Measurements from ENCODE around the gene GAS2L3. TPM values are rescaled to one million over a fixed set of nuclear protein-coding genes. Genes with fewer than 3 reads are reported as not detected.
A peak's percentile ranks its signal among the peaks of the same experiment; 100 is the strongest.

The GAS2L3 gene
- total and polyA plus RNA-seq, 2 of the 13 experiments (the other 11 are each of a cell fraction or from before 2014, with no cell fraction given), result 7.0 to 20.8 TPM

DNA sequence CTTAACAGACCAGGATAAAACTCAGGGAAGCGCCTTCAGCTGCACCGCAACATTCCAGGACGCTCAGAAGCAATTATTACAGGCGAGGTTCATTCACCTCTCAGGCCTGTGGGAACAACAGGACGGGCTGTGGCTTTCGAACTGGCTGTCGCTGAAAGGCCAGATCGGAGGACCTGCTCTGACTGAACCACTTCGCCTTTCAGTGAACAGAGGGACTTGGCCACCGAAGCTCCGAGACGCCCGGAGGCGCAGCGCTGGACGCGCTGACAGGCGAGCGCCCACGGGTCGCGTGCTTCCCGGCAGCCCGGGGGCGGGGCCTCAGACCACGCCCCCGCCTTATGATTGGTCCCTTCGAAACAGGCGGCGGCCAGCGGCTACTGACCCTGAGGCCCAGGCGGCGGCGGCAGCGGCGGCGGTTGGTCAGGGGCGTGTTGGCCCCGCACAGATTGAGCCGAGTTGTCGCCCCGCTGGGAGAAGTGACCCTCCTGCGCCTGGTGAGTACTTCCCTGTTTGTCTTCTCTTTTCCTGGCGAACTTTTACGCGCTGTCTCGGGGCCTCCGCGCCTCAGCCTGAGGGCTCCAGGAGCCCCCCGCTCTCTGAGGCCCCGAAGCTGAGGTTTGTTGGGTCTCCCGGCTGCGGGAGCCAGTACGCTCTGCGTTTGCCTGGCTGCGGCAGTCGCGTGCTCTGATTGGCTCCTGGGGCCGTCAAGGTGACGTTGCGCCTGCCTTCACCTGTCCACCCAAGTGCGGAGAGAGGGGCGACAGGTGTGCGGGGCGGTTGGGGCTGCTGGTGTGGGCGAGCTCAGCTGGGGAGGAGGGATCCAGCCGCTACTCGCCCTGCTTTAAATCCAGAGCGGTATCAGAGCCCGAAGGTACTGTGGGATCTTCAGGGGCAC is at the start of gene GAS2L3 (continued):
- TF ChIP-seq, protein P1, sequence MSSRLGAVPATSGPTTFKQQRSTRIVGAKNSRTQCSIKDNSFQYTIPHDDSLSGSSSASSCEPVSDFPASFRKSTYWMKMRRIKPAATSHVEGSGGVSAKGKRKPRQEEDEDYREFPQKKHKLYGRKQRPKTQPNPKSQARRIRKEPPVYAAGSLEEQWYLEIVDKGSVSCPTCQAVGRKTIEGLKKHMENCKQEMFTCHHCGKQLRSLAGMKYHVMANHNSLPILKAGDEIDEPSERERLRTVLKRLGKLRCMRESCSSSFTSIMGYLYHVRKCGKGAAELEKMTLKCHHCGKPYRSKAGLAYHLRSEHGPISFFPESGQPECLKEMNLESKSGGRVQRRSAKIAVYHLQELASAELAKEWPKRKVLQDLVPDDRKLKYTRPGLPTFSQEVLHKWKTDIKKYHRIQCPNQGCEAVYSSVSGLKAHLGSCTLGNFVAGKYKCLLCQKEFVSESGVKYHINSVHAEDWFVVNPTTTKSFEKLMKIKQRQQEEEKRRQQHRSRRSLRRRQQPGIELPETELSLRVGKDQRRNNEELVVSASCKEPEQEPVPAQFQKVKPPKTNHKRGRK (CRISPR knock-in tag; IDR thresholded peaks at IDR 0.05), result 0 out of 2 replicates have a peak, but pooled peaks have one; percentile 38
- peak; percentile 41 for TF ChIP-seq TAF15 (IDR thresholded peaks at IDR 0.05; ENCODE audit: low read depth, low read length, poor library complexity, severe bottlenecking)
- TF ChIP-seq RCOR2 (CRISPR knock-in tag; IDR thresholded peaks at IDR 0.05), result 0 out of 2 replicates have a peak, but pooled peaks have one; percentile 23
- TF ChIP-seq NFYB (CRISPR knock-in tag; IDR thresholded peaks at IDR 0.05), result peak; percentile 90
- TF ChIP-seq ZNF296 (CRISPR knock-in tag; conservative IDR thresholded peaks at IDR 0.05), result peak; percentile 50; the same call in 1 of the 2 replicates
- peak; percentile 70; the same call in 1 of the 2 replicates for TF ChIP-seq HOXA3 (CRISPR knock-in tag; IDR thresholded peaks at IDR 0.05)
- TF ChIP-seq ZBTB20 (CRISPR knock-in tag; IDR thresholded peaks at IDR 0.05; ENCODE audit: borderline replicate concordance, low read depth), result peak; percentile 41; the same call in 1 of the 2 replicates
- TF ChIP-seq, protein P2, sequence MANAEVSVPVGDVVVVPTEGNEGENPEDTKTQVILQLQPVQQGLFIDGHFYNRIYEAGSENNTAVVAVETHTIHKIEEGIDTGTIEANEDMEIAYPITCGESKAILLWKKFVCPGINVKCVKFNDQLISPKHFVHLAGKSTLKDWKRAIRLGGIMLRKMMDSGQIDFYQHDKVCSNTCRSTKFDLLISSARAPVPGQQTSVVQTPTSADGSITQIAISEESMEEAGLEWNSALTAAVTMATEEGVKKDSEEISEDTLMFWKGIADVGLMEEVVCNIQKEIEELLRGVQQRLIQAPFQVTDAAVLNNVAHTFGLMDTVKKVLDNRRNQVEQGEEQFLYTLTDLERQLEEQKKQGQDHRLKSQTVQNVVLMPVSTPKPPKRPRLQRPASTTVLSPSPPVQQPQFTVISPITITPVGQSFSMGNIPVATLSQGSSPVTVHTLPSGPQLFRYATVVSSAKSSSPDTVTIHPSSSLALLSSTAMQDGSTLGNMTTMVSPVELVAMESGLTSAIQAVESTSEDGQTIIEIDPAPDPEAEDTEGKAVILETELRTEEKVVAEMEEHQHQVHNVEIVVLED (CRISPR knock-in tag; IDR thresholded peaks at IDR 0.05; ENCODE audit: borderline replicate concordance), result peak; percentile 78; the same call in 1 of the 2 replicates
- no peak for TF ChIP-seq PHB2 (IDR thresholded peaks at IDR 0.05; ENCODE audit: partially characterized antibody)
- peak; percentile 53; the same call in 1 of the 2 replicates for TF ChIP-seq ZNF331 (CRISPR knock-in tag; IDR thresholded peaks at IDR 0.05)
- TF ChIP-seq, protein P3, sequence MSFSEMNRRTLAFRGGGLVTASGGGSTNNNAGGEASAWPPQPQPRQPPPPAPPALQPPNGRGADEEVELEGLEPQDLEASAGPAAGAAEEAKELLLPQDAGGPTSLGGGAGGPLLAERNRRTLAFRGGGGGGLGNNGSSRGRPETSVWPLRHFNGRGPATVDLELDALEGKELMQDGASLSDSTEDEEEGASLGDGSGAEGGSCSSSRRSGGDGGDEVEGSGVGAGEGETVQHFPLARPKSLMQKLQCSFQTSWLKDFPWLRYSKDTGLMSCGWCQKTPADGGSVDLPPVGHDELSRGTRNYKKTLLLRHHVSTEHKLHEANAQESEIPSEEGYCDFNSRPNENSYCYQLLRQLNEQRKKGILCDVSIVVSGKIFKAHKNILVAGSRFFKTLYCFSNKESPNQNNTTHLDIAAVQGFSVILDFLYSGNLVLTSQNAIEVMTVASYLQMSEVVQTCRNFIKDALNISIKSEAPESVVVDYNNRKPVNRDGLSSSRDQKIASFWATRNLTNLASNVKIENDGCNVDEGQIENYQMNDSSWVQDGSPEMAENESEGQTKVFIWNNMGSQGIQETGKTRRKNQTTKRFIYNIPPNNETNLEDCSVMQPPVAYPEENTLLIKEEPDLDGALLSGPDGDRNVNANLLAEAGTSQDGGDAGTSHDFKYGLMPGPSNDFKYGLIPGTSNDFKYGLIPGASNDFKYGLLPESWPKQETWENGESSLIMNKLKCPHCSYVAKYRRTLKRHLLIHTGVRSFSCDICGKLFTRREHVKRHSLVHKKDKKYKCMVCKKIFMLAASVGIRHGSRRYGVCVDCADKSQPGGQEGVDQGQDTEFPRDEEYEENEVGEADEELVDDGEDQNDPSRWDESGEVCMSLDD (CRISPR knock-in tag; IDR thresholded peaks at IDR 0.05; ENCODE audit: borderline replicate concordance), result peak; percentile 6; the same call in 1 of the 2 replicates
- TF ChIP-seq PAWR (CRISPR knock-in tag; IDR thresholded peaks at IDR 0.05; ENCODE audit: borderline replicate concordance), result peak; percentile 80; the same call in 1 of the 2 replicates
- TF ChIP-seq DPF2 (CRISPR knock-in tag; IDR thresholded peaks at IDR 0.05; ENCODE audit: borderline replicate concordance, low read depth), result no peak
- TF ChIP-seq AKAP8 (CRISPR knock-in tag; IDR thresholded peaks at IDR 0.05), result peak; percentile 38; the same call in 1 of the 2 replicates
- peak; percentile 84 for TF ChIP-seq MYC (CRISPR knock-in tag; IDR thresholded peaks at IDR 0.05; ENCODE audit: borderline replicate concordance)
- peak; percentile 64; the same call in 1 of the 2 replicates for TF ChIP-seq DR1 (CRISPR knock-in tag; IDR thresholded peaks at IDR 0.05)
- TF ChIP-seq RNF2 (conservative IDR thresholded peaks at IDR 0.05; ENCODE audit: low read depth), result peak; percentile 83
- 0 out of 2 replicates have a peak, but pooled peaks have one; percentile 23 for TF ChIP-seq ZSCAN20 (CRISPR knock-in tag; IDR thresholded peaks at IDR 0.05; ENCODE audit: borderline replicate concordance)
- no peak for TF ChIP-seq ZNF30 (CRISPR knock-in tag; IDR thresholded peaks at IDR 0.05)
- no peak; the same call in 1 of the 2 replicates for TF ChIP-seq FOXO1 (CRISPR knock-in tag; IDR thresholded peaks at IDR 0.05)
